GM10248 (cell line): ENCODE measurements around the gene FIS1.

ENCODE experiments used
- CTCF ChIA-PET: fragments of 300-600 bp; sonication (Branson Sonifier 250); formaldehyde crosslinking; extraction: SDS; loops from one replicate; lab custom pipeline; 2021; ENCODE audit warnings: antibody characterized with exemption; lab: Yijun Ruan, JAX
- POLR2A ChIA-PET: fragments of 350-650 bp; sonication (Branson Sonifier 250); formaldehyde crosslinking; extraction: SDS; loops from one replicate; lab custom pipeline; 2020; ENCODE audit warnings: antibody characterized with exemption; lab: Yijun Ruan, JAX
- DNase-seq: peaks from one replicate; pipeline ENCODE4 v3.0.0; 2012; ENCODE audit errors: extremely low spot score
- CTCF ChIP-seq: IDR thresholded peaks from 2 replicates; pipeline ENCODE4 v1.5.1; 2012; ENCODE audit warnings: mild to moderate bottlenecking, low read depth; ENCODE audit errors: extremely low read depth, missing control alignments, control extremely low read depth

Gene FIS1

GRCh38 chr7:101216860-101217387 lies 28.0 kb downstream of the FIS1 start:
- no peak for TF ChIP-seq CTCF
- POLR2A ChIA-PET = interaction anchor here (1.5 kb wide), 1 partner anchor 27 kb away, joined by 6 read pairs; no protein-coding TSS in a partner anchor
- CTCF ChIA-PET = interaction anchor here (1.1 to 5.7 kb wide), 14 partner anchors 8 to 79 kb away, joined by 3 to 68 read pairs (median 4); partner anchors contain the start of gene FIS1
- no peak for DNase-seq

- ChIA-PET CTCF (interaction anchor here (1.2 to 5.7 kb wide), 7 partner anchors 9 to 72 kb away, joined by 4 to 68 read pairs (median 9); partner anchors contain the start of gene FIS1), POLR2A (no interaction called here)
- TF ChIP-seq CTCF = no peak
- DNase-seq = no peak
Measured at GRCh38 chr7:101216001-101216859, 28.7 kb downstream of the FIS1 start.

GRCh38 chr7:101212014-101212413 lies 32.9 kb downstream of the FIS1 start:
- DNase-seq = no peak
- ChIA-PET POLR2A (no interaction called here), CTCF (interaction anchor here (1.3 to 2.1 kb wide), 2 partner anchors 19 to 68 kb away, joined by 3 to 4 read pairs; no protein-coding TSS in a partner anchor)
- no peak for TF ChIP-seq CTCF

GRCh38 chr7:101211501-101211900 lies 33.4 kb downstream of the FIS1 start:
- no peak for TF ChIP-seq CTCF
- DNase-seq = no peak
- CTCF ChIA-PET = interaction anchor here (1.3 to 2.1 kb wide), 3 partner anchors 19 to 68 kb away, joined by 3 to 5 read pairs (median 4); partner anchors contain the start of gene FIS1
- POLR2A ChIA-PET = no interaction called here

GRCh38 chr7:101210143-101210542 lies 34.7 kb downstream of the FIS1 start:
- TF ChIP-seq CTCF = no peak
- ChIA-PET POLR2A (no interaction called here), CTCF (interaction anchor here (0.8 to 0.9 kb wide), 2 partner anchors 17 to 581 kb away, joined by 3 to 4 read pairs; no protein-coding TSS in a partner anchor)
- no peak for DNase-seq

- no peak for TF ChIP-seq CTCF
- ChIA-PET CTCF (interaction anchor here (1.1 kb wide), 1 partner anchor 16 kb away, joined by 4 read pairs; no protein-coding TSS in a partner anchor), POLR2A (no interaction called here)
- DNase-seq = no peak
Measured at GRCh38 chr7:101208794-101209193, 36.1 kb downstream of the FIS1 start.
